Ishikawa (cell line): ENCODE data around the gene PDE4B.

ENCODE experiments used
- CEBPB ChIP-seq: IDR thresholded peaks from 2 replicates; pipeline ENCODE4 v1.6.1; 2012
- CREB1 ChIP-seq: IDR thresholded peaks from 2 replicates; pipeline ENCODE4 v1.6.1; 2012; ENCODE audit warnings: low read depth
- EGR1 ChIP-seq: IDR thresholded peaks from 2 replicates; pipeline ENCODE4 v1.6.1; 2012
- EP300 ChIP-seq: IDR thresholded peaks from 2 replicates; pipeline ENCODE4 v1.6.1; 2012; ENCODE audit warnings: borderline replicate concordance
- FOXM1 ChIP-seq: IDR thresholded peaks from 2 replicates; pipeline ENCODE4 v1.6.1; 2012; ENCODE audit warnings: low read depth, borderline replicate concordance
- NFIC ChIP-seq: IDR thresholded peaks from 2 replicates; pipeline ENCODE4 v1.6.1; 2012
- RAD21 ChIP-seq: IDR thresholded peaks from 2 replicates; pipeline ENCODE4 v1.6.1; 2012; ENCODE audit warnings: low read depth
- TAF1 ChIP-seq: IDR thresholded peaks from 2 replicates; pipeline ENCODE4 v1.6.1; 2012; ENCODE audit warnings: low read depth, mild to moderate bottlenecking
- TCF12 ChIP-seq: IDR thresholded peaks from 2 replicates; pipeline ENCODE4 v1.6.1; 2012; ENCODE audit warnings: low read depth
- TEAD4 ChIP-seq: IDR thresholded peaks from 2 replicates; pipeline ENCODE4 v1.6.1; 2012
- YY1 ChIP-seq: IDR thresholded peaks from 2 replicates; pipeline ENCODE4 v1.6.1; 2012; ENCODE audit warnings: low read depth
- ZBTB7A ChIP-seq: IDR thresholded peaks from 2 replicates; pipeline ENCODE4 v1.6.1; 2012; ENCODE audit warnings: low read depth
- TF ChIP-seq, protein P1 (sequence below): IDR thresholded peaks from 2 replicates; pipeline ENCODE4 v1.6.1; 2012
- TF ChIP-seq, protein P2 (sequence below): IDR thresholded peaks from 2 replicates; pipeline ENCODE4 v1.6.1; 2012; ENCODE audit warnings: low read depth, mild to moderate bottlenecking
- TF ChIP-seq, protein P3 (sequence below): IDR thresholded peaks from 2 replicates; pipeline ENCODE4 v1.6.1; 2012

PDE4B gene

DNA sequence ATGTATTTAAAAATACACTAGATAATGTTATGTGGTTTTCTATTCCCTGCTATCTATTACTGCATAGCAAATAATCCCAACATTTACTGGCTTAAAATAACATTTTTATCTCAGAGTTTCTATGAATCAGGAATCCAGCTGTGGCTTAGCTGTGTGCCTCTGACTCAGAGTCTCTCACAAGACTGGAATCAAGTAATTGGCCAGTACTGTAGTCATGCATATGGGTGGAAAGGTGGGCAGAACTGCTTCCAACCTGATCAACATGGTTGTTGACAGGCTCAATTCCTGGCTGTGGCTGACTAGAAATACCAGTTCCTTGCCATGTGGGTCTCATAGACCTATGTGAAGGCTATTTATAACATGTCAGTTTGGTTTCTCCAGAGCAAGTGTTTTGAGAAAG lies 131.8 kb downstream of the PDE4B start:
- TF ChIP-seq RAD21 (no peak), YY1 (no peak), CEBPB (no peak), EP300 (no peak), TCF12 (no peak), TAF1 (no peak), TEAD4 (no peak), EGR1 (no peak), NFIC (no peak), FOXM1 (no peak), ZBTB7A (no peak), CREB1 (no peak)
- TF ChIP-seq, protein P1, sequence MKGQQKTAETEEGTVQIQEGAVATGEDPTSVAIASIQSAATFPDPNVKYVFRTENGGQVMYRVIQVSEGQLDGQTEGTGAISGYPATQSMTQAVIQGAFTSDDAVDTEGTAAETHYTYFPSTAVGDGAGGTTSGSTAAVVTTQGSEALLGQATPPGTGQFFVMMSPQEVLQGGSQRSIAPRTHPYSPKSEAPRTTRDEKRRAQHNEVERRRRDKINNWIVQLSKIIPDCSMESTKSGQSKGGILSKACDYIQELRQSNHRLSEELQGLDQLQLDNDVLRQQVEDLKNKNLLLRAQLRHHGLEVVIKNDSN, result no peak
- TF ChIP-seq, protein P2, sequence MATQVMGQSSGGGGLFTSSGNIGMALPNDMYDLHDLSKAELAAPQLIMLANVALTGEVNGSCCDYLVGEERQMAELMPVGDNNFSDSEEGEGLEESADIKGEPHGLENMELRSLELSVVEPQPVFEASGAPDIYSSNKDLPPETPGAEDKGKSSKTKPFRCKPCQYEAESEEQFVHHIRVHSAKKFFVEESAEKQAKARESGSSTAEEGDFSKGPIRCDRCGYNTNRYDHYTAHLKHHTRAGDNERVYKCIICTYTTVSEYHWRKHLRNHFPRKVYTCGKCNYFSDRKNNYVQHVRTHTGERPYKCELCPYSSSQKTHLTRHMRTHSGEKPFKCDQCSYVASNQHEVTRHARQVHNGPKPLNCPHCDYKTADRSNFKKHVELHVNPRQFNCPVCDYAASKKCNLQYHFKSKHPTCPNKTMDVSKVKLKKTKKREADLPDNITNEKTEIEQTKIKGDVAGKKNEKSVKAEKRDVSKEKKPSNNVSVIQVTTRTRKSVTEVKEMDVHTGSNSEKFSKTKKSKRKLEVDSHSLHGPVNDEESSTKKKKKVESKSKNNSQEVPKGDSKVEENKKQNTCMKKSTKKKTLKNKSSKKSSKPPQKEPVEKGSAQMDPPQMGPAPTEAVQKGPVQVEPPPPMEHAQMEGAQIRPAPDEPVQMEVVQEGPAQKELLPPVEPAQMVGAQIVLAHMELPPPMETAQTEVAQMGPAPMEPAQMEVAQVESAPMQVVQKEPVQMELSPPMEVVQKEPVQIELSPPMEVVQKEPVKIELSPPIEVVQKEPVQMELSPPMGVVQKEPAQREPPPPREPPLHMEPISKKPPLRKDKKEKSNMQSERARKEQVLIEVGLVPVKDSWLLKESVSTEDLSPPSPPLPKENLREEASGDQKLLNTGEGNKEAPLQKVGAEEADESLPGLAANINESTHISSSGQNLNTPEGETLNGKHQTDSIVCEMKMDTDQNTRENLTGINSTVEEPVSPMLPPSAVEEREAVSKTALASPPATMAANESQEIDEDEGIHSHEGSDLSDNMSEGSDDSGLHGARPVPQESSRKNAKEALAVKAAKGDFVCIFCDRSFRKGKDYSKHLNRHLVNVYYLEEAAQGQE, result no peak
- TF ChIP-seq, protein P3, sequence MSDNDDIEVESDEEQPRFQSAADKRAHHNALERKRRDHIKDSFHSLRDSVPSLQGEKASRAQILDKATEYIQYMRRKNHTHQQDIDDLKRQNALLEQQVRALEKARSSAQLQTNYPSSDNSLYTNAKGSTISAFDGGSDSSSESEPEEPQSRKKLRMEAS, result no peak

DNA sequence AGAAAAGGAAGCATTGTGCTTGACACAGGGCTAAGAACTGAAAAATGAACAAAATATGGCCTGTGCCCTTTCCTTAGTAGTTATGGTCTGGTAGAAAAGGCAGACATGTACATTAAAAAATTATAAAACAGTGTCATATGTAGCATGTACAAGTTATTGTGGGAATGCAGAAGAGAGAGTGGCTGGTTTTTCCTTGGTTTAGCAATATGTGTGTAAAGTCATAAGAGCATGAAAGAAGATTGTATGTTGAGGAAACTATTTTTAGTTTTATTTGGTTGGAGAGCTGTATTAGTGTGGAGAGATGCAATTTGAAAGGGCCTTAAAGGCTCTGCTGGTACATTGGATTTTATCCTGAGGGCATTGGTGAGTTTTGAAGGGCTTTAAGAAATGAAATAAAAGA lies 145.8 kb downstream of the PDE4B start:
- TF ChIP-seq, protein P1, result no peak
- TF ChIP-seq TCF12, result no peak
- TF ChIP-seq, protein P3, result no peak
- TF ChIP-seq, protein P2, result no peak

DNA sequence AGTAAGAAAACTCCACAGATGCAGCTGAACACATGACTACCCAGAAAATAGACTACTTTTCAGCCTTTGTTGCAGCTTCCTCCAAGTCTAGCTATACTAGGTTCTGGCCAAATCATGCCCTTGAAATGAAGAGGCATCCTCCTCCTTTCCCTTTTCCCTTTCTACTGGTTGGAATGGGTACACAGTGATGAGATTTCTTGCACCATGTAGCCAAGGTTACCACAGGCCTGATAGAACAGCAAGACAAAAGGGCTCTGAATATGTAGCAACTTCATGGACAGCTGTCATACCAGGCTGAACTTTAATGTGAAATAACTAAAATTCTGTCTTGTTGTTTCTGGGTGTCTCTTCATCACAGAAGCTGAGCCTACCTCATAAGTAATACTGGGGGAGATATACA lies 146.5 kb downstream of the PDE4B start:
- TF ChIP-seq RAD21 (no peak), EGR1 (no peak), YY1 (no peak), TCF12 (no peak), FOXM1 (no peak), TEAD4 (no peak), NFIC (no peak), CEBPB (no peak), ZBTB7A (no peak), TAF1 (no peak), EP300 (no peak), CREB1 (no peak)
- TF ChIP-seq, protein P3, result no peak
- TF ChIP-seq, protein P1, result no peak
- TF ChIP-seq, protein P2, result no peak

DNA sequence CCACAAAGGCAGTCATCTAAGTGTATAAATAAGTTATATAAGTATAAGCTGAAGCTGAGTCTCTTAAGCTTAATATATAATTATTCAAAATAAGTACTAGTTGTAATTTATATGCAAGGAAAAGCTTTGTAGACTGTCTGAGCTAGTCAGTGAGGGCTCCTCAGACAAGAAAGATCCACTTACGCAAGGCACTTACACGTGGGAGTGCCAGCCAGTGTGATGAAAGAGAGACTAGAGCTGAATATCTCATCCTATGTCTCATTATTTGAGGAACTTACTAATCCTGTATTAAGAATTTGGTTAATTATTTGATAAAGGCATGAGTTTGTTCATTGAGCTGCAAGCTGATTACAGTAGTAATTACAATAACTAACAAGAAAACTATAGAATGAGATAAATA lies 146.9 kb downstream of the PDE4B start:
- TF ChIP-seq, protein P3, result no peak
- TF ChIP-seq CEBPB, result no peak

DNA sequence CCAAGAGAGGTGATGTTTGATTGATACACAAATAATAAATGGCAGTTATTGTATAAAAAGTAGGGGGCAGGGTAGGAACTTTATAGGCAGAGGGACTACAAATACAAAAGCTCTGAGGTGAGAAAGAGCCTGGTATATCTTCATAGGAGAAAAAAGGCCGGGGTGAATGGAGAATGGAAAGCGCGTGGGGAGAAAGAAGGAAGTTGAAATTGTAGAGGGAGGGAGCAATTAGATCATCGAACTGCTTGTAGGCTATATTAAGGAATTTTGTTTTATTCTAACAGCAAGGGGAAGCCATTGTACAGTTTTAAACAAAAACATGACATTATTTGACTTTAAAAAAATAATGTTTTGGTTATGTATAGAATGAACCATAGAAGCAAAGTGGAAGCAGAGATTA lies 147.4 kb downstream of the PDE4B start:
- TF ChIP-seq, protein P3, result no peak
- no peak for TF ChIP-seq EGR1
- TF ChIP-seq, protein P2, result no peak
- no peak for TF ChIP-seq RAD21
- no peak for TF ChIP-seq CREB1
- no peak for TF ChIP-seq TCF12
- no peak for TF ChIP-seq ZBTB7A
- no peak for TF ChIP-seq EP300
